22Rv1 (cell line): ENCODE measurements around the gene IQSEC3.

Experiments
- CTCF ChIP-seq: fragments of 450-650 bp; IDR thresholded peaks from 2 replicates; pipeline ENCODE4 v1.5.1; 2017; ENCODE audit warnings: mild to moderate bottlenecking
- ZFX ChIP-seq: fragments of 450-650 bp; IDR thresholded peaks from 2 replicates; pipeline ENCODE4 v1.6.1; 2017; ENCODE audit warnings: antibody characterized with exemption, borderline replicate concordance

DNA sequence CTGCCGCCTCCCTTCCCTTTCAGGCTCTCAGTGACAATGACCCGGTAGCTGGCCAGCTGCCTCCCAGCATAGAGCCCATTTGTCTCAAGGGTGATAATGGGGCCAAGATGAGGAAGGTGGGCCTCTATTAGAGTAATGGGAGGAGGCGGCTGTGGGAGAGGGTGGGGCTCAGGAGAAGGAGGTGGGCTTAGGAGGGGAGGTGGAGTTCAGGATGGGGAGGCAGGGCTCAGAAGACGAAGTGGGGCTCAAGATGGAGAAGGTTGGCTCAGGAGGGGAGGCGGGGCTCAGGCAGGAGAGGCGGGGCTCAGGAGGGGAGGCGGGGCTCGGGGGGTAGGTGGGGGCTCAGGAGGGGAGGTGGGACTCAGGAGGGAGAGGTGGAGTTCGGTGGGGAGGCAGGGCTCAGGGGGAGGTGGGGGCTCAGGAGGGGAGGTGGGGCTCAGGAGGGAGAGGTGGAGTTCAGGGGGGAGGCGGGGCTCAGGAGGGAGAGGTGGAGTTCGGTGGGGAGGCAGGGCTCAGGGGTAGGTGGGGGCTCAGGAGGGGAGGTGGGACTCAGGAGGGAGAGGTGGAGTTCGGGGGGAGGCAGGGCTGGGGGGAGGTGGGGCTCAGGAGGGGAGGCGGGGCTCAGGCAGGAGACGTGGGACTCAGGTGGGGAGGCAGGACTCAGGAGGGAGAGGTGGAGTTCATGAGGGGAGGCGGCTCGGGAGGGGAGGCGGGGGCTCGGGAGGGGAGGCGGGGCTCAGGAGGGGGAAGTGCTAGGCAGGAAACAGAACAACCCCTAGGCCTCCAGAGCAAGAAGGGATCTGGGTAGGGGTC, 36.8 kb downstream of the IQSEC3 start:
- TF ChIP-seq CTCF: no peak
- TF ChIP-seq ZFX: no peak
